Activated naive CD8-positive, alpha-beta T cell treated with anti-CD3 and anti-CD28 coated beads, Interleukin-2, amount 10 ng/mL, durations not matched to agents 7 days and 5 days (primary cell): ENCODE data around the gene TMC3. TPM values are rescaled to one million over a fixed set of nuclear protein-coding genes. Genes with fewer than 3 reads are reported as not detected.
"Not testable (repeated sequence)": the region's sequence is repeated elsewhere in the genome, so short reads cannot be mapped to it uniquely, and the experiment has no call there.

ENCODE experiments used
- ATAC-seq: fragments of 150-1000 bp; cut with Tn5 transposase; one replicate; pipeline ENCODE4 v1.10.0; 2021; ENCODE audit warnings: low read depth, moderate library complexity
- POLR2A ChIA-PET: fragments of 350-600 bp; sonication (Branson Sonifier 250); formaldehyde crosslinking; loops from one replicate; lab custom pipeline; 2021; ENCODE audit warnings: antibody characterized with exemption; lab: Charles Lee
- DNase-seq: peaks from one replicate; pipeline ENCODE4 v3.0.0; 2021
- H3K27ac Mint-ChIP-seq: one replicate; pipeline ENCODE4 v1.8.0; 2022; ENCODE audit warnings: mild to moderate bottlenecking, mixed read lengths
- H3K27me3 Mint-ChIP-seq: one replicate; pipeline ENCODE4 v1.8.0; 2022; ENCODE audit warnings: mild to moderate bottlenecking, moderate library complexity, mixed read lengths
- H3K36me3 Mint-ChIP-seq: one replicate; pipeline ENCODE4 v1.8.0; 2021; ENCODE audit warnings: mild to moderate bottlenecking, mixed read lengths
- H3K4me1 Mint-ChIP-seq: one replicate; pipeline ENCODE4 v1.8.0; 2021; ENCODE audit warnings: mixed read lengths
- H3K4me3 Mint-ChIP-seq: one replicate; pipeline ENCODE4 v1.8.0; 2022; ENCODE audit warnings: mild to moderate bottlenecking, moderate library complexity, mixed read lengths
- H3K9me3 Mint-ChIP-seq: one replicate; pipeline ENCODE4 v1.8.0; 2021; ENCODE audit warnings: mixed read lengths
- total RNA-seq, 2 experiments: library from RNA; stranded (reverse); gene quantifications; one replicate each; pipeline ENCODE4 v1.2.3, GENCODE V29; 2021

TMC3 gene
- not detected for total RNA-seq

- POLR2A ChIA-PET: no interaction called here
- Mint-ChIP-seq H3K36me3 (no peaks in the 10 kb centered on the region), H3K4me3 (no peak within 1 kb of the TSS), H3K27ac (no peak within 1 kb of the TSS), H3K27me3 (no peaks in the 10 kb centered on the region), H3K9me3 (no peaks in the 10 kb centered on the region), H3K4me1 (no peaks in the 10 kb centered on the region)
- ATAC-seq (no peak), DNase-seq (no peak)
Observed at GRCh38 chr15:81373775-81374395, at the start of gene TMC3. TSS of gene TMC3 (minus strand) at chr15:81374213. CDS start at chr15:81374077, 136 bp downstream.

- DNase-seq (no peak), ATAC-seq (no peak)
- Mint-ChIP-seq H3K27ac (no peak overlapping the region), H3K27me3 (peaks cover 3% of the 10 kb centered on the region), H3K4me3 (no peak overlapping the region), H3K4me1 (no peaks in the 10 kb centered on the region), H3K9me3 (no peaks in the 10 kb centered on the region), H3K36me3 (no peaks in the 10 kb centered on the region)
- POLR2A ChIA-PET: no interaction called here
Observed at GRCh38 chr15:81421461-81421860, 47.4 kb upstream of the TMC3 start.

- Mint-ChIP-seq H3K36me3 (no peaks in the 10 kb centered on the region), H3K4me3 (no peak overlapping the region), H3K27me3 (peaks cover 9% of the 10 kb centered on the region), H3K9me3 (no peaks in the 10 kb centered on the region), H3K4me1 (peaks cover 4% of the 10 kb centered on the region), H3K27ac (no peak overlapping the region)
- ATAC-seq: no peak
- no peak for DNase-seq
- POLR2A ChIA-PET: no interaction called here
Observed at GRCh38 chr15:81419332-81419943, 45.4 kb upstream of the TMC3 start.

GRCh38 chr15:81418891-81419290 lies 44.9 kb upstream of the TMC3 start:
- no peaks in the 10 kb centered on the region for H3K9me3 Mint-ChIP-seq
- H3K4me3 Mint-ChIP-seq: no peak overlapping the region
- no peak overlapping the region for H3K27ac Mint-ChIP-seq
- H3K4me1 Mint-ChIP-seq: peaks cover 7% of the 10 kb centered on the region
- H3K36me3 Mint-ChIP-seq: no peaks in the 10 kb centered on the region
- H3K27me3 Mint-ChIP-seq: peaks cover 9% of the 10 kb centered on the region
- DNase-seq (no peak), ATAC-seq (no peak)
- POLR2A ChIA-PET: no interaction called here

GRCh38 chr15:81418444-81418843 lies 44.4 kb upstream of the TMC3 start:
- no peak for DNase-seq
- no peak for ATAC-seq
- Mint-ChIP-seq H3K27ac (no peak overlapping the region), H3K36me3 (no peaks in the 10 kb centered on the region), H3K4me1 (peaks cover 7% of the 10 kb centered on the region), H3K4me3 (no peak overlapping the region), H3K9me3 (no peaks in the 10 kb centered on the region), H3K27me3 (peaks cover 10% of the 10 kb centered on the region)
- POLR2A ChIA-PET: no interaction called here

GRCh38 chr15:81414274-81414968 lies 40.4 kb upstream of the TMC3 start:
- Mint-ChIP-seq H3K4me1 (peaks cover 10% of the 10 kb centered on the region), H3K4me3 (peak overlapping the region; percentile 52), H3K27me3 (peaks cover 10% of the 10 kb centered on the region)
- H3K36me3 Mint-ChIP-seq, DNase-seq, H3K9me3 Mint-ChIP-seq, ATAC-seq, POLR2A ChIA-PET, H3K27ac Mint-ChIP-seq: not testable (repeated sequence)

GRCh38 chr15:81413851-81414250 lies 39.8 kb upstream of the TMC3 start:
- Mint-ChIP-seq H3K4me1 (peaks cover 10% of the 10 kb centered on the region), H3K4me3 (no peak overlapping the region), H3K9me3 (no peaks in the 10 kb centered on the region), H3K27ac (no peak overlapping the region), H3K36me3 (no peaks in the 10 kb centered on the region), H3K27me3 (peaks cover 10% of the 10 kb centered on the region)
- POLR2A ChIA-PET: no interaction called here
- DNase-seq: no peak
- ATAC-seq: no peak

GRCh38 chr15:81411969-81412633 lies 38.1 kb upstream of the TMC3 start:
- Mint-ChIP-seq H3K36me3 (no peaks in the 10 kb centered on the region), H3K27me3 (peaks cover 18% of the 10 kb centered on the region), H3K9me3 (no peaks in the 10 kb centered on the region), H3K4me1 (peaks cover 10% of the 10 kb centered on the region), H3K4me3 (no peak overlapping the region), H3K27ac (no peak overlapping the region)
- DNase-seq: no peak
- POLR2A ChIA-PET: no interaction called here
- ATAC-seq: no peak

GRCh38 chr15:81411051-81411450 lies 37.0 kb upstream of the TMC3 start:
- H3K36me3 Mint-ChIP-seq: no peaks in the 10 kb centered on the region
- no peaks in the 10 kb centered on the region for H3K9me3 Mint-ChIP-seq
- ATAC-seq (no peak), DNase-seq (no peak)
- no peak overlapping the region for H3K4me3 Mint-ChIP-seq
- POLR2A ChIA-PET: no interaction called here
- peaks cover 10% of the 10 kb centered on the region for H3K4me1 Mint-ChIP-seq
- no peak overlapping the region for H3K27ac Mint-ChIP-seq
- H3K27me3 Mint-ChIP-seq: peaks cover 18% of the 10 kb centered on the region

- ATAC-seq: peak; percentile 47
- Mint-ChIP-seq H3K9me3 (no peaks in the 10 kb centered on the region), H3K27me3 (peaks cover 20% of the 10 kb centered on the region), H3K4me3 (no peak overlapping the region), H3K36me3 (no peaks in the 10 kb centered on the region), H3K4me1 (peaks cover 10% of the 10 kb centered on the region), H3K27ac (no peak overlapping the region)
- DNase-seq: no peak
- POLR2A ChIA-PET: no interaction called here
Observed at GRCh38 chr15:81410318-81410753, 36.3 kb upstream of the TMC3 start.

GRCh38 chr15:81407718-81408117 lies 33.7 kb upstream of the TMC3 start:
- POLR2A ChIA-PET: interaction anchor here (0.6 kb wide), 1 partner anchor 427 kb away, joined by 4 read pairs; no protein-coding TSS in a partner anchor
- peaks cover 3% of the 10 kb centered on the region for H3K4me1 Mint-ChIP-seq
- ATAC-seq: no peak

GRCh38 chr15:81407176-81407575 lies 33.2 kb upstream of the TMC3 start:
- Mint-ChIP-seq H3K4me3 (no peak overlapping the region), H3K9me3 (no peaks in the 10 kb centered on the region), H3K27me3 (peaks cover 14% of the 10 kb centered on the region), H3K27ac (no peak overlapping the region), H3K36me3 (no peaks in the 10 kb centered on the region), H3K4me1 (peaks cover 3% of the 10 kb centered on the region)
- POLR2A ChIA-PET: interaction anchor here (0.6 kb wide), 1 partner anchor 426 kb away, joined by 4 read pairs; no protein-coding TSS in a partner anchor
- ATAC-seq: no peak
- DNase-seq: no peak

More at GRCh38 chr15:81407718-81408117, 33.7 kb upstream of the TMC3 start:
- Mint-ChIP-seq H3K27me3 (peaks cover 14% of the 10 kb centered on the region), H3K9me3 (no peaks in the 10 kb centered on the region), H3K36me3 (no peaks in the 10 kb centered on the region), H3K27ac (no peak overlapping the region), H3K4me3 (no peak overlapping the region)
- no peak for DNase-seq

- no peaks in the 10 kb centered on the region for H3K27me3 Mint-ChIP-seq
- peaks cover 2% of the 10 kb centered on the region for H3K4me1 Mint-ChIP-seq
- no peak for DNase-seq
- H3K36me3 Mint-ChIP-seq: no peaks in the 10 kb centered on the region
- H3K4me3 Mint-ChIP-seq: no peak overlapping the region
- ATAC-seq: no peak
- no peak overlapping the region for H3K27ac Mint-ChIP-seq
- POLR2A ChIA-PET: no interaction called here
- H3K9me3 Mint-ChIP-seq: no peaks in the 10 kb centered on the region
Observed at GRCh38 chr15:81400640-81401236, 26.7 kb upstream of the TMC3 start.
